NB4 (cell line): Measurements from ENCODE around the gene BIVM.
A peak's percentile ranks its signal among the peaks of the same experiment; 100 is the strongest.

ENCODE experiments used
- TF ChIP-seq, protein P1 (sequence below): IDR thresholded peaks from 2 replicates; pipeline ENCODE4 v1.6.1; 2011; ENCODE audit warnings: low read depth, low read length
- TF ChIP-seq, protein P2 (sequence below): IDR thresholded peaks from one replicate; pipeline ENCODE4 v1.5.1; 2012; ENCODE audit warnings: low read depth, low read length

DNA sequence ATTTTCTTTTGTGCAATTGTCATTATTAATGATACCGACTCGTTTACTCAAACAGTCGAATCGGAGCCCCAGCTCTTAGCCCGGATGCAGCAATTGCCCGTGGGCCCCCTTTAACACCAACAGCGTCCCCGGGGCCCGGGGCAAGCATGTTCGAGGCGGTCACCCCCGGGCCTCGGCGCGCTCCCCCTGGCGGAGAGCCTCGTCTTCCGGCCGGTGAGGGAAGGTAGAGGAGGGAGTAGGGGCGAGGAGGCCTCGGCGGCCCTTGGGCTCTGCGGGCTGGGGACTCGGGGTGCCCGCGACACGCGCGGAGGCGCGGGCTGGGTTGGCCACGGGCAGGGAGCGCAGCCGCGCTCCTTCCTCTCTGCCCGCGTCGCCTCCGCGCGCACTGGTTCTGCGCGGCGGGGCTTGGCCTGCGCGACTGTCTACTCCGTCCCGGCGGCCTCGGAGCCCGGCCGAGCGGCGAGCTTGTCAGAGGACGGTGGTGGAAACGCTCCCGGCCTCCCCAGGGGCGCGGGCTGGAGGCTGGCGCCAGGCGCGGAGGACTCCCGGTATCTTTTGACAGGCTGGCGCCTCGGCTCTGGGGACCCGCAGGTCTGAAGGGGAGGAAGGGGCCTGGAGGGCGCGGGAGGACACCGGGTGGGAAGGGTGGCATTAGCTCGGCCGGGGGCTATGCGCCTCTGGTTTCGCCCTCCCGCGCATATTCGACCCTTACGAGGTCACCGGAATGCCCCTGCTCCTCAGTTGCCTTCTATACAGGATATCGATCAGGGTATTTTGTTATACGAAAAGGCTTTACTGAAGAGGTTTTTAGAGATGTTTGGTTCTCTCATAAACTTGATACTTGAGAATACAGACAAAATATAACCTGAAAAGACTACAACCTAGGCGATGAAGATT, 1.5 kb downstream of the BIVM start:
- TF ChIP-seq, protein P1, sequence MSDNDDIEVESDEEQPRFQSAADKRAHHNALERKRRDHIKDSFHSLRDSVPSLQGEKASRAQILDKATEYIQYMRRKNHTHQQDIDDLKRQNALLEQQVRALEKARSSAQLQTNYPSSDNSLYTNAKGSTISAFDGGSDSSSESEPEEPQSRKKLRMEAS = peak; percentile 51; the same call in 1 of the 2 replicates
- TF ChIP-seq, protein P2, sequence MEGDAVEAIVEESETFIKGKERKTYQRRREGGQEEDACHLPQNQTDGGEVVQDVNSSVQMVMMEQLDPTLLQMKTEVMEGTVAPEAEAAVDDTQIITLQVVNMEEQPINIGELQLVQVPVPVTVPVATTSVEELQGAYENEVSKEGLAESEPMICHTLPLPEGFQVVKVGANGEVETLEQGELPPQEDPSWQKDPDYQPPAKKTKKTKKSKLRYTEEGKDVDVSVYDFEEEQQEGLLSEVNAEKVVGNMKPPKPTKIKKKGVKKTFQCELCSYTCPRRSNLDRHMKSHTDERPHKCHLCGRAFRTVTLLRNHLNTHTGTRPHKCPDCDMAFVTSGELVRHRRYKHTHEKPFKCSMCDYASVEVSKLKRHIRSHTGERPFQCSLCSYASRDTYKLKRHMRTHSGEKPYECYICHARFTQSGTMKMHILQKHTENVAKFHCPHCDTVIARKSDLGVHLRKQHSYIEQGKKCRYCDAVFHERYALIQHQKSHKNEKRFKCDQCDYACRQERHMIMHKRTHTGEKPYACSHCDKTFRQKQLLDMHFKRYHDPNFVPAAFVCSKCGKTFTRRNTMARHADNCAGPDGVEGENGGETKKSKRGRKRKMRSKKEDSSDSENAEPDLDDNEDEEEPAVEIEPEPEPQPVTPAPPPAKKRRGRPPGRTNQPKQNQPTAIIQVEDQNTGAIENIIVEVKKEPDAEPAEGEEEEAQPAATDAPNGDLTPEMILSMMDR = peak; percentile 73
